Neural cell (in vitro differentiated cells): ENCODE results near the gene TYW1B.

Experiments used
- EP300 ChIP-seq: fragments of 450-650 bp; conservative IDR thresholded peaks from 2 replicates; pipeline ENCODE4 v1.6.1; 2014; ENCODE audit warnings: antibody characterized with exemption, mild to moderate bottlenecking, moderate library complexity; ENCODE audit not compliant: poor library complexity, severe bottlenecking
- EZH2 ChIP-seq: fragments of 200-600, 300-800 bp; shearing (Covaris generic), sonication (generic); IDR thresholded peaks from 2 replicates; pipeline ENCODE4 v1.6.1; 2014; ENCODE audit warnings: antibody characterized with exemption, low read length, borderline replicate concordance, mild to moderate bottlenecking; ENCODE audit not compliant: insufficient read depth, poor library complexity, severe bottlenecking
- POLR2AphosphoS5 ChIP-seq: IDR thresholded peaks from 2 replicates; pipeline ENCODE4 v1.6.1; 2012
- SMC3 ChIP-seq: fragments of 450-650 bp; conservative IDR thresholded peaks from 2 replicates; pipeline ENCODE4 v1.6.1; 2014; ENCODE audit warnings: antibody characterized with exemption, mild to moderate bottlenecking, moderate library complexity; ENCODE audit not compliant: poor library complexity
- TAF1 ChIP-seq: IDR thresholded peaks from 2 replicates; pipeline ENCODE4 v1.6.1; 2012; ENCODE audit warnings: low read depth
- TF ChIP-seq, protein P1 (sequence below): fragments of 450-650 bp; IDR thresholded peaks from 2 replicates; pipeline ENCODE4 v1.5.1; 2014; ENCODE audit warnings: antibody characterized with exemption, mild to moderate bottlenecking, moderate library complexity; ENCODE audit not compliant: poor library complexity, severe bottlenecking

DNA sequence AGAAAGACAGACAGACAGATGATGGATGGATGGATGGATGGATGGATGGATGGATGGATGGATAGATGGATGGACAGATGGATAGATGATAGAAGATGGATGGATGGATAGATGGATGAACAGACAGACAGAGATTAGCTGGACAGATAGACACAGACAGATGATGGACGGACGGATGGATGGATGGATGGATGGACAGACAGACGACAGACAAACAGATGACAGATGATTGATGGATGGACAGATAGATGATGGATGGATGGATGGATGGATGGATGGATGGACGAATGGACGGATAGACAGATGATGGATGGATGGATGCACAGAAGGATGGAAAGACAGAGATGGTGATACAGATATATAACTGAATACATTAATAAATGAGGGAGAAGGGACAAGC lies 224.9 kb downstream of the TYW1B start:
- TF ChIP-seq, protein P1, sequence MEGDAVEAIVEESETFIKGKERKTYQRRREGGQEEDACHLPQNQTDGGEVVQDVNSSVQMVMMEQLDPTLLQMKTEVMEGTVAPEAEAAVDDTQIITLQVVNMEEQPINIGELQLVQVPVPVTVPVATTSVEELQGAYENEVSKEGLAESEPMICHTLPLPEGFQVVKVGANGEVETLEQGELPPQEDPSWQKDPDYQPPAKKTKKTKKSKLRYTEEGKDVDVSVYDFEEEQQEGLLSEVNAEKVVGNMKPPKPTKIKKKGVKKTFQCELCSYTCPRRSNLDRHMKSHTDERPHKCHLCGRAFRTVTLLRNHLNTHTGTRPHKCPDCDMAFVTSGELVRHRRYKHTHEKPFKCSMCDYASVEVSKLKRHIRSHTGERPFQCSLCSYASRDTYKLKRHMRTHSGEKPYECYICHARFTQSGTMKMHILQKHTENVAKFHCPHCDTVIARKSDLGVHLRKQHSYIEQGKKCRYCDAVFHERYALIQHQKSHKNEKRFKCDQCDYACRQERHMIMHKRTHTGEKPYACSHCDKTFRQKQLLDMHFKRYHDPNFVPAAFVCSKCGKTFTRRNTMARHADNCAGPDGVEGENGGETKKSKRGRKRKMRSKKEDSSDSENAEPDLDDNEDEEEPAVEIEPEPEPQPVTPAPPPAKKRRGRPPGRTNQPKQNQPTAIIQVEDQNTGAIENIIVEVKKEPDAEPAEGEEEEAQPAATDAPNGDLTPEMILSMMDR: no peak
- TF ChIP-seq EZH2 (no peak), POLR2AphosphoS5 (peak; percentile 21), EP300 (peak; percentile 89), SMC3 (no peak), TAF1 (no peak)
